Suppressor macrophage treated with lipopolysaccharide for 1 hour (primary cell): ENCODE data around the gene ZNF440.
"Not testable (repeated sequence)": the region's sequence is repeated elsewhere in the genome, so short reads cannot be mapped to it uniquely, and the experiment has no call there.

Source experiments
- DNase-seq, 3 donors: peaks; one replicate each; pipeline ENCODE4 v3.0.0-alpha.2; 2020 to 2022

The ZNF440 gene

DNA sequence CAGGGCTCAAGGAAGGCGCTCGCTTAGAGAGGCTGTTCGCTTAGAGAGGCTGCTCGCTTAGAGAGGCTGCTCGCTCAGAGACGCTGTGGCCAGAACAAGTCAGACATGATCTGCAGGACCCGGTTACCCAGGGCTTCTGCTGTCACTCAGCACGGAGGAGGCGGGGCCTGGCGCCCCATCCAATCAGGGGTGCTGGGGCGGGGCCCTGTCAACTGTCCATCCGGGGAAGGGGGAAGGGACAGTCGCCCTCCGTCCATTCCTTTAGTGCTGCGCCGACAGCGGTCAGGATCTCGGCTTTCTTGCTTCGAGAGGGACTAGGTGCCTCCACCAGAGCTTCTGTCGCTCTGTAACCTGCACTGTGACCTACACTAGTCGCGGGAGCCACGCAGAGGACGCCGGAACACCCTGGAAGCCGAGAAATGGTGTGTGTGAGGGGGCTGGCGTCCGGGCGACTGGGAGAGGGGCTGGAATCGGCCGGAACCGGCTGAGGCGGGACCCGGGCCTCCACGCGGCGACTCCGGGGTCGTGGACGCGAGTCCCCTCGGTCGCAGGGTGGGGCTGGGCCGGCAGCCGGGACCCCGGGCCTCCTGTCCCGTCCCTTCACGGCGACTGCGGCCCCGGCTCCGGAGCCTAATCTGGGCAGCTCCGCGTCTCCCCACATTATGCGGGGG lies at the start of gene ZNF440:
TSS of gene ZNF440 (plus strand) at position 245 of the 671 bp plus-strand sequence. CDS start at position 420, 175 bp downstream.
- peak; percentile 92 to 97 (median 94) for DNase-seq

- peak; percentile 96 to 98 (median 97) for DNase-seq
Observed at GRCh38 chr19:11766597-11767591, 47.2 kb upstream of the ZNF440 start, which contains the start of gene ZNF441. TSS of gene ZNF441 (plus strand) at chr19:11767000. CDS start at chr19:11767194, 194 bp downstream.

DNA sequence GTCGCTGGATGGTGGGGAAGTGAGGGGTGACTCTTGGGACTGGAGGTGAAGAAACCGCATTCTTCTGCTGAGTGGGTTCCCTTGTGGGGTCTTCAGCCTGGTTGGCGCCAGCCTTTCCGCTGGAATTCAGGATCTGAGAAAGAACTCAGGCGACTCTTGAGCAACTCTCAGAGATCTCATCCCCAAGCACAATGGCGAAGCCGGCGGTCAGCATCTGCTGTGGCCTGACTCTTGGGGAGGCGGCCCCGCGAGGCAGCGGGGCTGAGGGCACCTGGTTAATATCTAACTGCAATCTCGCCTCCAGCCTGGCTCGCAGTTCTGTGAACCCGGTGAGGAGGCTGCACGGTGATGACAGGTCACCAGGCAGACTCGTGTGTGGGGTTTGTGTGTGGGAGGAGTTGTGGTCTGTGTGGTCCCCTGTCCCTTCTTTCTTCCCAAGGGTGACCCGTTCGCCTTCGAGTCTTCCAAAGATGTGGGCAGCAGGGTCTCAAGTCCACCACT lies 46.4 kb upstream of the ZNF440 start:
- peak; percentile 23 to 41 (median 28) for DNase-seq

DNA sequence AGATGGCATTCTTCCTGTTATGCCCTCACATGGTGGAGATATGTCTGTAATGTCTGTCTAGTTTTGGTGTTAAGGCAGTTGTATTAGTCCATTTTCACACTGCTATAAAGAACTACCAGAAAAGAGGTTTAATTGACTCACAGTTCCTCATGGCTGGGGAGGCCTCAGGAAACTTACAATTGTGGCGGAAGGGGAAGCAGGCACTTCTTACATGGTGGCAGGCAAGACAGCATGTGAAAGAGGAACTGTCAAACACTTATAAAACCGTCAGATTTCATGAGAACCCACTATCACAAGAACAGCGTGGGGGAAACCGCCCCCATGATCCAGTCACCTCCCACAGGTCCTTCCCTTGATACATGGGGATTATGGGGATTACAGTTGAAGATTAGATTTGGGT lies 44.1 kb upstream of the ZNF440 start:
- DNase-seq, result no peak

DNA sequence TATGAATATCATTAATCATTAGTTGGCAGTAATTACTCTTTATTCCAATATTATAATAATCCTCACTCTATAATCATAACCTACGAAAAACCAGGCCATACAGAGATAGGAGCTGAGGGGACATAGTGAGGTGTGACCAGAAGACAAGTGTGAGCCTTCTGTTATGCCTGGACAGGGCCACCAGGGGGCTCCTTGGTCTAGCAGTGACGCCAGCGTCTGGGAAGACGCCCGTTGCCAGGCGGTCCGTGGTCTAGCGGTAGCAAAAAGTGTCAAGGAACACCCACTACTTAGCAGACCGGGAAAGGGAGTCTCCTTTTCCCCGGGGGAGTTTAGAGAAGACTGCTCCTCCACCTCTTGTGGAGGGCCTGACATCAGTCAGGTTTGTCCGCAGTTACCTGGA lies 42.6 kb upstream of the ZNF440 start:
- not testable (repeated sequence) for DNase-seq

- DNase-seq, result not testable (repeated sequence)
Observed at GRCh38 chr19:11776669-11777068, 37.4 kb upstream of the ZNF440 start.

GRCh38 chr19:11780431-11781020 lies 33.5 kb upstream of the ZNF440 start:
- no peak for DNase-seq

DNA sequence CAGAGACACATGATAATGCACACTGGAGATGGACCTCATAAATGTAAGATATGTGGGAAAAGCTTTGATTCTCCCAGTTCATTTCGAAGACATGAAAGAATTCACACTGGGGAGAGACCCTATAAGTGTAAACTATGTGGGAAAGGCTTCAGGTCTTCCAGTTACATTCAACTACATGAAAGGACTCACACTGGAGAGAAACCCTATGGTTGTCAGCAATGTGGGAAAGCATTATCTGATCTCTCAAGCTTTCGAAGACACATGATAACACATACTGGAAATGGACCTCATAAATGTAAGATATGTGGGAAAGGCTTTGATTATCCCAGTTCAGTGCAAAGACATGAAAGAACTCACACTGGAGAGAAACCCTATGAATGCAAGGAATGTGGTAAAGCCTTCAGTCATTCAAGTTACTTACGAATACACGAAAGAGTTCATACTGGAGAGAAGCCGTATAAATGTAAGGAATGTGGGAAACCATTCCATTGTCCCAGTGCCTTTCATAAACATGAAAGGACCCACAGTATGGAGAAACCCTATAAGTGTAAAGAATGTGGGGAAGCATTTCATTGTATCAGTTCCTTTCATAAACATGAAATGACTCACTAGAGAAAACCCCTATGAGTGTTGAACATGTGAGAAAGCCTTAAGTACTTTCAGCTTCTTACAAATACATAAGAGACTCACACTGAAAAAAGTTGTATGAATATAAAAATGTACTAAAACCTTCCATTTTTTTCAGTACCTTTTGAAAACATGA lies 32.6 kb upstream of the ZNF440 start:
- DNase-seq, result no peak

GRCh38 chr19:11783767-11784166 lies 30.3 kb upstream of the ZNF440 start:
- no peak for DNase-seq

DNA sequence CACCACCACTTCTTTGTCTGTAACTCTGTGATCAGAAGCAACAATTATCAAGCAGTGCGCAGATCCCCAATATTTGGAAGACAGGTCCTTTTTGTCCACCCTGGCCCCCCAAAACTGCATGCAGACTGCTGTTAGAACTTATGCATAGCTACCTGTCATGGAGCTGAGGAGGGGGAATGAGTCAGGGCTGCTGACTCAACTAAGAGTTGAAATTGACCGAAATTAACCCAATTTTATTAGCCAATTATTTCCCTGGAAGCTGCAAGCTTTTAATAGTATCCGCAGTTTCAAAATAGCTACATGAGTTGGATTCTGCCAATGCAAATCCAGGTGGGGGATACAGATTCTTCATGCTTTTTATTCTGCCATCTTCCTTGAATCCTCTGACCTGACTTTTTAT lies 29.7 kb upstream of the ZNF440 start:
- DNase-seq, result no peak

GRCh38 chr19:11787536-11787935 lies 26.5 kb upstream of the ZNF440 start:
- no peak for DNase-seq

GRCh38 chr19:11792942-11793341 lies 21.1 kb upstream of the ZNF440 start:
- DNase-seq, result no peak

GRCh38 chr19:11797491-11797890 lies 16.6 kb upstream of the ZNF440 start:
- peak; percentile 87 to 94 (median 90) for DNase-seq

- peak; percentile 89 to 95 (median 90) for DNase-seq
Observed at GRCh38 chr19:11798391-11799330, 15.4 kb upstream of the ZNF440 start, which contains the start of gene ZNF491. TSS of gene ZNF491 (plus strand) at chr19:11798523. CDS start at chr19:11805954, 7,431 bp downstream.

- DNase-seq, result no peak
Observed at GRCh38 chr19:11806354-11807098, 7.5 kb upstream of the ZNF440 start.

DNA sequence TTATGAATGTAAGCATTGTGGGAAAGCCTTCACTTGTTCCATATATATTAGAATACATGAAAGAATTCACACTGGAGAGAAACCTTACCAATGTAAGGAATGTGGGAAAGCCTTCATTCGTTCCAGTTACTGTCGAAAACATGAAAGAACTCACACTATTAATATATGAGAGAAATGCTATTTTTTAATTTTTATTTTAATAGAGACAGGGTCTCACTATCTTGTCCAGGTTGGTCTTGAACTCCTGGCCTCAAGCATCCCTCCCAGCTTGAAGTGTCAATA lies 7.0 kb upstream of the ZNF440 start:
- no peak for DNase-seq

GRCh38 chr19:11813703-11814028 lies 407 bp upstream of the ZNF440 start:
- no peak for DNase-seq

DNA sequence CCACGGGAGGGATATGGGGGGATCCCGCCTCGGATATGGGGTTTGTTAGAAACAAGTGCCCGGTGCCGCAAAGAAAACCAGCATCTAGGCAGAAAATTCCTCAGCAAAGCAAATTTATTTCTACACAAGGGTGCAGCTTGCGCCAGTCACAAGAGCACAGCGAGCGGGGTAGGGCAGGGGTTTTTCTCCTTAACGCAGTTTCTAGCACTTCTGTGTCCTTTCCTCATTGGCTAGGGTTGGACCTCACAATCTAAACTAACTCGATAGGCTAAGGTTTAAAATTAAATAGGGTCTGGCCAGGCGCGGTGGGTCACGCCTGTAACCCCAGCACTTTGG lies 595 bp downstream of the ZNF440 start:
- DNase-seq, result peak; percentile 38 to 57 (median 38)

DNA sequence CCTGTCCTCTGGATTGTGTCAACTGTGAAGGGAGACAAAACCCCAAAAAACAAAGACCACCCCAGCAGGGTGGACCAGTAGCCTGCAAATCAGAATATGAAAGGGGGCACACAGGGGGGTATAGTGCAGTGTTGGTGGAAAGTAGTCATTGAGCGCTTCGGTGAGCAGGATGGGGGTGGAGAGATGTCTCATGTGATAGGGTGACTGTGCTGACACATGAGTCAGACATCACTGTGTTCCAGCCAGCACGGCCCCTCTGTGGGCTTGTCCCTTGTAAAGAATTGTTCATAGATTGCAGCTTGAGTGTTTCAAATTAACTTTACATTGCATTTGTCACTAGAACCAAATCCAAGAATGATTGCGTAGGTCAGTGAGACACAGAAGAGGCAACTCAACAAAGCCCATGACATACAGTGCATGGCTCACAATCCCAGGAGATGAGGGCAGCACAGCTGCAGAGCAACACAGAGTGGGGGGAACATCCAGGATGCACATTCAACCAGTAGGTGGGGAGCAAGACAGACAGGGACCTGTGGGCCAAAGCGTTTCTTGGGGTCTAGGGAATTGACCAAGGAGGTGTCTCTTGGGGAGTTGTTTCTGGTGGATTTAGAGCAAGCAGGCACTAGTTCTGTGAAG lies 7.5 kb downstream of the ZNF440 start:
- peak in 1 of 3 donors; percentile 6 for DNase-seq
